Measurements from ENCODE around the gene ERAP2. TPM values are rescaled to one million over a fixed set of nuclear protein-coding genes. Genes with fewer than 3 reads are reported as not detected.

The ERAP2 gene
- total and polyA plus RNA-seq, 8 donors = 0.68 to 26.8 (median 12.4) TPM

GRCh38 chr5:96905864-96906263 is 29.6 kb downstream of the ERAP2 start:
- H3K9me3 ChIP-seq = no peaks in the 10 kb centered on the region
- H3K4me1 ChIP-seq = no peaks in the 10 kb centered on the region
- peaks cover 7 to 75% (median 58%) of the 10 kb centered on the region in 4 donors for H3K36me3 ChIP-seq
- intact Hi-C loops (cut with DNase I; ENCODE audit: low total_unique reads) = no loop called here
- no peak overlapping the region for H3K27ac ChIP-seq
- no peak overlapping the region for H3K4me3 ChIP-seq
- no peak for DNase-seq
- 80 to 97% (median 94%) methylated on average over 3 of the region's 3 CpGs for WGBS, 5 donors
- no peak for TF ChIP-seq CTCF (IDR thresholded peaks at IDR 0.05)
- TF ChIP-seq POLR2AphosphoS5 (IDR thresholded peaks at IDR 0.05) = no peak
- no peak for TF ChIP-seq POLR2A (IDR thresholded peaks at IDR 0.05)
- no peak for TF ChIP-seq EP300 (IDR thresholded peaks at IDR 0.05)
- H3K27me3 ChIP-seq = no peaks in the 10 kb centered on the region

GRCh38 chr5:96909003-96909402 is 32.7 kb downstream of the ERAP2 start:
- Histone ChIP-seq H3K27me3 (no peaks in the 10 kb centered on the region), H3K9me3 (no peaks in the 10 kb centered on the region), H3K4me1 (no peaks in the 10 kb centered on the region), H3K36me3 (peaks cover 7 to 56% (median 40%) of the 10 kb centered on the region in 4 donors), H3K4me3 (no peak overlapping the region), H3K27ac (no peak overlapping the region)
- no peak for DNase-seq
- 54 to 76% (median 66%) methylated on average over 4 of the region's 4 CpGs for WGBS, 5 donors
- intact Hi-C loops (cut with DNase I; ENCODE audit: low total_unique reads) = no loop called here
- TF ChIP-seq EP300 (IDR thresholded peaks at IDR 0.05) (no peak), POLR2A (IDR thresholded peaks at IDR 0.05) (no peak), POLR2AphosphoS5 (IDR thresholded peaks at IDR 0.05) (no peak), CTCF (IDR thresholded peaks at IDR 0.05) (no peak)

GRCh38 chr5:96909435-96909834 is 33.1 kb downstream of the ERAP2 start:
- intact Hi-C loops (cut with DNase I; ENCODE audit: low total_unique reads) = no loop called here
- H3K36me3 ChIP-seq = peaks cover 7 to 56% (median 39%) of the 10 kb centered on the region in 4 donors
- H3K4me1 ChIP-seq = no peaks in the 10 kb centered on the region
- WGBS, 5 donors = 91 to 99% (median 95%) methylated on average over 4 of the region's 4 CpGs
- no peaks in the 10 kb centered on the region for H3K27me3 ChIP-seq
- no peak overlapping the region for H3K27ac ChIP-seq
- DNase-seq = no peak
- H3K4me3 ChIP-seq = no peak overlapping the region
- no peak for TF ChIP-seq POLR2AphosphoS5 (IDR thresholded peaks at IDR 0.05)
- TF ChIP-seq CTCF (IDR thresholded peaks at IDR 0.05) = no peak
- no peak for TF ChIP-seq POLR2A (IDR thresholded peaks at IDR 0.05)
- no peak for TF ChIP-seq EP300 (IDR thresholded peaks at IDR 0.05)
- no peaks in the 10 kb centered on the region for H3K9me3 ChIP-seq

GRCh38 chr5:96911139-96911538 is 34.8 kb downstream of the ERAP2 start:
- Histone ChIP-seq H3K4me3 (no peak overlapping the region), H3K9me3 (no peaks in the 10 kb centered on the region), H3K27ac (no peak overlapping the region), H3K27me3 (no peaks in the 10 kb centered on the region), H3K4me1 (no peaks in the 10 kb centered on the region), H3K36me3 (peaks cover 7 to 63% (median 39%) of the 10 kb centered on the region in 4 donors)
- WGBS, 5 donors = 95 to 100% (median 96%) methylated on average over 2 of the region's 2 CpGs
- no peak for TF ChIP-seq EP300 (IDR thresholded peaks at IDR 0.05)
- TF ChIP-seq POLR2AphosphoS5 (IDR thresholded peaks at IDR 0.05) = no peak
- no peak for TF ChIP-seq CTCF (IDR thresholded peaks at IDR 0.05)
- no peak for TF ChIP-seq POLR2A (IDR thresholded peaks at IDR 0.05)
- DNase-seq = no peak
- intact Hi-C loops (cut with DNase I; ENCODE audit: low total_unique reads) = no loop called here
